RCC 7860 (cell line): ENCODE results near the gene TRIM60.
"Not testable (repeated sequence)": the region's sequence is repeated elsewhere in the genome, so short reads cannot be mapped to it uniquely, and the experiment has no call there.

ENCODE experiments used
- DNase-seq: peaks from one replicate; pipeline ENCODE4 v3.0.0-alpha.2; 2015; ENCODE audit warnings: low spot score
- FAIRE-seq: peaks from 2 replicates; lab custom pipeline; 2012; peaks lifted over from hg19 to GRCh38; lab: Jason Lieb, UNC

The TRIM60 gene

DNA sequence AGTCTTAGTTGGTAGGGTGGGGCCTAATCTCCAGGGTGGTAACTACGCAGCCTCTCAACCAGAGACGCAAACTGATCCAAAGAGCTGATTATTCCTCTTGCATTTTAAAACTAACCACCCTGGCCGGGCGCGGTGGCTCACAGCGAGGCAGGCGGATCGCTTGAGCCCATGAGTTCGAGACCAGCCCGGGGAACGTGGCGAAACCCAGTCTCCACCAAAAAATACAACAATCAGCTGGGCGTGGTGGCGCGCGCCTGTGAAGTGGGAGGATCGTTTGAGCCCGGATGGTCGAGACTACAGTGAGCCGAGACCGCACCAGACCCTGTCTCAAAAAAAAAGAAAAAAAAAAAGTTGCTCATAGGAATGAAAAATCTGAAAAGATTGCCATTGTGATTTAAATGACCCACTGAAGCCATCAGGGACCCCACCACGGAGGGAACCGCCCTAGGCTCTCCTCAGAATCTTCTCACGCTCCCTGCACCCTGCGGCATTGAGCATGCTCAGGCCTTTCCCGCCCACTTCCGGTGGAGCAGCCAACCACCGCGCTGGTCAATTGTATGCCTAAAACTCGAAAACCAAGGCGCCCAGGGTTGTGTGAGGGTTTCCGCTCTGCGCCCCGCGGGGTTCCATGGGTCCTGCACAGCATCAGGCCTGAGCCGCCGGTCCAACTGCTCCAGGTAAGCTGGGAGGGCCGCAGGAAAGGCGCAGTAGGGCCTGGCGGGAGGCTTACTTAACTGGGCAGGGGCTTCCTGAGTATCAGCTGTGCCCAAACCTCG is at the start of gene TRIM60:
Gene TRIM60, plus strand, starts transcription at position 564 of the 776 bp plus-strand sequence. CDS start 8,074 bp downstream, outside the sequence.
- DNase-seq, result no peak
- no peak for FAIRE-seq

DNA sequence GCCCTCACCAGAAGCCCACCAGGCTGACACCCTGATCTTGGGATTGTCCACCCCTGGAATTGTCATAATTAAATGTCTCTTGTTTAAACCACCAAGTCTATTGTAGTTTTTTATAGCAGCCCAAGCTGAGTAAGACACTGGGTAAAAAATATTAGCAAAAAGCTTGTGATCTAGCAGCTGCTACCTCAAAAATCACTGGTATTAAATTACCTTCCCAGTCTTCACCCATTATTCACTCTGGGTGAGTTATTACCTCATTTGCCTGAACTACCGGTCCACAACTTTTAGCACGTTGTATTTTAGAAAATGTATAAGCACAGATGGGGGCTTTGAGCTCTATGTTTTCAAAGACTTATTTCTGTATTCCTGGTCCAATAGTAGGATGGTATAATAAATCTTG is 42.3 kb upstream of the TRIM60 start:
- DNase-seq (no peak), FAIRE-seq (no peak)

DNA sequence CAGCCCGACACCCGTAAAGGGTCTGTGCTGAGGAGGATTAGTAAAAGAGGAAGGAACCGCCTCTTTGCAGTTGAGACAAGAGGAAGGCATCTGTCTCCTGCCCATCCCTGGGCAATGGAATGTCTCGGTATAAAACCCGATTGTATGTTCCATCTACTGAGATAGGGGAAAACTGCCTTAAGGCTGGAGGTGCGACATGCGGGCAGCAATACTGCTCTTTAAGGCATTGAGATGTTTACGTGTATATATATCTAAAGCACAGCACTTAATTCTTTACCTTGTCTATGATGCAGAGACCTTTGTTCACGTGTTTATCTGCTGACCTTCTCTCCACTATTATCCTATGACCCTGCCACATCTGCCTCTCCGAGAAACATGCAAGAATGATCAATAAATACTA is 41.0 kb upstream of the TRIM60 start:
- not testable (repeated sequence) for FAIRE-seq, DNase-seq

DNA sequence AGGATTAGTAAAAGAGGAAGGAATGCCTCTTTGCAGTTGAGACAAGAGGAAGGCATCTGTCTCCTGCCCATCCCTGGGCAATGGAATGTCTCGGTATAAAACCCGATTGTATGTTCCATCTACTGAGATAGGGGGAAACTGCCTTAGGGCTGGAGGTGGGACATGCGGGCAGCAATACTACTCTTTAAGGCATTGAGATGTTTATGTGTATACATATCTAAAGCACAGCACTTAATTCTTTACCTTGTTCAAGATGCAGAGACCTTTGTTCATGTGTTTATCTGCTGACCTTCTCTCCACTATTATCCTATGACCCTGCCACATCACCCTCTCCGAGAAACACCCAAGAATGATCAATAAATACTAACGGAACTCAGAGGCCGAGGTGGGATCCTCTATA is 35.7 kb upstream of the TRIM60 start:
- not testable (repeated sequence) for DNase-seq, FAIRE-seq

DNA sequence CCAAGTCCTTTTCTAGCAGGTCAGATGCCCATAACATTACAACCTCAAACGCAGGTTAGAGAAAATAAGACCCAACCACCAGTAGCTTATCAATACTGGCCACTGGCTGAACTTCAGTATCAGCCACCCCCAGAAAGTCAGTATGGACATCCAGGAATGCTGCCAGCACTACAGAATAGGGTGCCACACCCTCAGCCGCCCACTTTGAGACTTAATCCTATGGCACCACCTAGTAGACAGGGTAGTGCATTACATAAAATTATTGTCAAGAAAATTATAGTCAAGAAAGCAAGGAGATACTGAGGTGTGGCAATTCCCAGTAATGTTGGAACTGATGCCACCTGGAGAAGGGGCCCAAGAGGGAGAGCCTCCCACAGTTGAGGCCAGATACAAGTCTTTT is 34.5 kb upstream of the TRIM60 start:
- DNase-seq (no peak), FAIRE-seq (no peak)

DNA sequence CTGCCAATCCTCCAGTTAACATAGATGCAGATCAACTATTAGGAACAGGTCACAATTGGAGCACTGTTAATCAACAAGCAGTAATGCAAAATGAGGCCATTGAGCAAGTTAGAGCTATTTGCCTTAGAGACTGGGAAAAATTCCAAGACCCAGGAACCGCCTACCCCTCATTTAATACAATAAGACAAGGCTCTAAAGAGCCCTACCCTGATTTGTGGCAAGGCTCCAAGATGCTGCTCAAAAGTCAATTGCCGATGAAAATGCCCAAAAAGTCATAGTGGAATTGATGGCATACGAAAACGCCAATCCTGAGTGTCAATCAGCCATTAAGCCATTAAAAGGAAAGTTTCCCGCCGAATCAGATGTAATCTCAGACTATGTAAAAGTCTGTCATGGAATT is 33.9 kb upstream of the TRIM60 start:
- FAIRE-seq (no peak), DNase-seq (no peak)

DNA sequence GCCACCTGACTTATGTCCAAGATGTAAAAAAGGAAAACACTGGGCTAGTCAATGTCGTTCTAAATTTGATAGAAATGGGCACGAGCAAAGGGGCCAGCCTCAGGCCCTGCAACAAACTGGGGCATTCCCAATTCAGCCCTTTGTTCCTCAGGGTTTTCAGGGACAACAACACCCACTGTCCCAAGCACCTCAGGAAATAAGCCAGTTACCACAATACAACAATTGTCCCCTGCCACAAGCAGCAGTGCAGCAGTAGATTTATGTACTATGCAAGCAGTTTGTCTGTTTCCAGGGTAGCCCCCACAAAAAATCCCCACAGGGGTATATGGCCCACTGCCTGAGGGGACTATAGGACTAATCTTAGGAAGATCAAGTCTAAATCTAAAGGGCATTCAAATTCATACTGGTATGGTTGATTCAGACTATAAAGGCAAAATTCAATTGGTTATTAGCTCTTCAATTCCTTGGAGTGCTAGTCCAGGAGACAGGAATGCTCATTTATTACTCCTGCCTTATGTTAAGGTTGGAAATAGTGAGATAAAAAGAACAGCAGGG is 33.2 kb upstream of the TRIM60 start:
- not testable (repeated sequence) for DNase-seq, FAIRE-seq

DNA sequence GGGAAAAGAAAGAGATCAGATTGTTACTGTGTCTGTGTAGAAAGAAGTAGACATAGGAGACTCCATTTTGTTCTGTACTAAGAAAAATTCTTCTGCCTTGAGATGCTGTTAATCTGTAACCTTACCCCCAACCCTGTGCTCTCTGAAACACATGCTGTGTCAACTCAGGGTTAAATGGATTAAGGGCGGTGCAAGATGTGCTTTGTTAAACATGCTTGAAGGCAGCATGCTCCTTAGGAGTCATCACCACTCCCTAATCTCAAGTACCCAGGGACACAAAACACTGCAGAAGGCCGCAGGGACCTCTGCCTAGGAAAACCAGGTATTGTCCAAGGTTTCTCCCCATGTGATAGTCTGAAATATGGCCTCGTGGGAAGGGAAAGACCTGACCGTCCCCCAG is 29.8 kb upstream of the TRIM60 start:
- FAIRE-seq, DNase-seq: not testable (repeated sequence)

DNA sequence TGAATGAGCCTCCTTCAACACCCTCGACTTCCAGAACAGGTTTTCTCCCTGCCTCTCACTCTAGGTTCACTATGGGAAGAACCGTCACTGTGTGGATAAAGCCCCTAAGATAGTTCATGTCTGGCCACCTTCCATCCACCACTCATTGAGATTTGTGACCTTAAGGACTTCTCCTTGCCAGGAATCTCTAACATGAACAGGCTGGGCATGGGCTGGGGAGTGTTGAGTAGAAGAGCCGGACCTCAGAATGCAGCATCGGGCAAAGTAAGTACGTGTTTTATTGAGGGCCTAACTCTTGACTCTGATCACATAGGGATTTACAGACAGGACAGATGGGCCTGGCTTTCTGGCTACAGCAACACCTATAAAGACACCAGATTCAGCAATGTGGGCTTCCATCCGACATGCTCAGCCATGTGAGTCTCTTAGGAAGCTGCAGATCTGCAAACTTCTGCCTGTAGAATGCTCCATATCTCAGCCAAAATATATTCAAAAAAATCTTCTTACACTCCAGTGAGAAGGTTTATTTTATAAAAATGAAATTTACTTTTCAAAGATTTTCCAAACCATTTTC is 26.4 kb upstream of the TRIM60 start:
- DNase-seq (no peak), FAIRE-seq (no peak)

DNA sequence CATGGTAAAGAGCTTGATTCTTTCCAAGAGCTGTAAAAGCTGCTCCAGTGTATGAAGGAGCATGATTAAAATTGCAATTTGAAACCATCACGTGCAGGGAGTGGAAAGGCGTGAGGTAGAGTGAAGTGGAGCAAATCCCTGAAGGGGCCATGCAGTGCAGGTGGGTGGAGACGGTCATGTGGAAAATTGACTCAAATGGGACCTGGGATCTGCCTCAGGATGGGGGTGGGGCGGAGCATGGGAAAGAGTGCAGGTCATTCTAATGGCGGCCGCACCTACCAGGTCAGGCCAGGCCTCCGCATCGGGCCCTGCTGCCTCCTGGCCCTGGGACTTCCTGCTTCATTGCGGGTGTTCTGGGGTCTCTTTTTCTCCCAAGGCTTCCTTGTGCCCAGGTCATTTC is 25.3 kb upstream of the TRIM60 start:
- FAIRE-seq (no peak), DNase-seq (no peak)

DNA sequence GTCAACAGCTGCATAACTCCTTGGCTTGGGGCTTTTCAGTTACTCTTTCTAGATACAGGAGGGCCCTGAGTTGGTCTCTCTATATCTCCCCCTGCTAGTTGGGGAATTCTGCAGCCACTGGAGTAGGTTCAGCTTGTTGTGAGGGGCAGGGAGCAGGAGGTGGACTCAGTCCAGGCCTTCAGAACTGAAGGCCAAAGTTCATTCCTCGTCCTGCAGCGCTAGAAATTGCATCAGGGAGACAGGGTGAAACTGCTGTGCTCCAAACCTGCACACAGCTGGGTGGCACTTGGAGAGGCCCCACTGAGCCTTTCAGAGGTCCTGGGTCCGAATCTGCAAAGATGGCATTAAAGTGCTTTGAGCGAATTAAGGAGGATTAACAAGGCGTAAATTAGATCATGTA is 24.9 kb upstream of the TRIM60 start:
- no peak for FAIRE-seq

DNA sequence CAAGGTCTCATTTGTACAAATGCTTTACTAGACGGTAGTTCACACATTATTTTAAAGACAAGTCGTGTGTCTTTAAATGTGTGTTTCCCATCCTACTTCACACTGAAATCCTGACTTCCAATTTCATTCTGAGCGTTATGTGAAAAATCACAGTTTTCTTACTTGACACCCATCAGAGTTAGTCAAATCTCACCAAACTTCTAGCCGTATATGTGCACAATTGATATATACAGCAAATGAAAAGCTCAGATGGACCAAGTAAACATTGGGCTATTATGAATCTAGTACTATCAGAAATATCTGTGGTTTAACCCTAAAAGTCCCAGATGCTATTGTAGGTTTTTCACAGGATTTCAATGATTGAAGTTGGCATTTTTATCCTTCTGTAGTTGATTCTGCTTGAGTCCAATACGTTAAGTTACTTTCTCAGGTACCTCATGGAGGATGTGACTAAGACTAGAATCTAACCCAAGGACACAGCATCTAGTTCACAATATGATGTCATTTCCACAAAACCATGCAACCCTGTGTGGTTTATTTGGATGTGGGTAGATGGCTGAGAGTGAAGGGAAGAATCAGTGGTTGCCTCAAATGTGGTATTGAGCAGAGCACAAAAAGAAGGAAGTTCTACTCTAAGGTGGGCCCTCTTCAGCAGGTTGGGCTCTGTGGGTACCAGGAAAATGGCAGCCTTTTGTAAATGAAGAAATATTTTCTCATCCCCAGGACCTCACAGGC is 22.1 kb upstream of the TRIM60 start:
- FAIRE-seq (no peak), DNase-seq (no peak)

More for the DNA sequence above, 24.9 kb upstream of the TRIM60 start:
- DNase-seq, result no peak

DNA sequence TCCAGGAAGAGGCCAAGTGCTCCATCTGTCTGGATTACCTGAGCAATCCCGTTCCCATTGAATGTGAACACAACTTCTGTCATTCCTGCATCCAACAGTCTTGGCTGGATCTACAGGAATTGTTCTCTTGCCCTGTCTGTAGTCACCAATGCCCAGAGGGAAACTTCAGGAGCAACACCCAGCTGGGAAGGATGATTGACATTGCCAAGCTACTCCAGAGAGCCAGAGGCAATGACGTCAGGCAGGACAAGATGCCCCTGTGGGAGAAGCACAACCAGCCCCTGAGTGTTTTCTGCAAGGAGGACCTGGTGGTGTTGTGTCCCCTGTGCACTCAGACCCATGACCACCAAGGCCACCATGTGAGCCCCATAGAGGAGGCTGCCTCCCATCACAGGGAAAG is 21.3 kb upstream of the TRIM60 start:
- DNase-seq (no peak), FAIRE-seq (no peak)

DNA sequence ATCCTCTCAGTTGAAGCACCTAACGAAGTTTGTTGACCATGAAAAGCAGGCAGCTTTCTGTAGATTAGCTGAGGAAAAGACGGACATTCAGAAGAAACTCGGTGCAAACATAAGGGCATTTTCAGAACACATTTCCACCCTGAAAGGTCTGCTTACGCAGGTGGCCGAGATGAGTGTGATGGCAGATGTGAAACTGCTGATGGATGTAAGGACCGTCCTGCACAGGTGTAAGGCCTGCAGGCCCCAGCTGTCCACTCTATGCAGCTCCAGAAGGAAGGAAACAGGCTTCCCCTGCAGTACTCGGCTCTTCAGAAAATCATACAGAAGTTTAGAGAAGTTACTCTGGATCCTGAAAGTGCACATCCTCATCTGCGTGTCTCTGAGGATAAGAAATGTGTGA is 20.8 kb upstream of the TRIM60 start:
- no peak for DNase-seq
- no peak for FAIRE-seq

DNA sequence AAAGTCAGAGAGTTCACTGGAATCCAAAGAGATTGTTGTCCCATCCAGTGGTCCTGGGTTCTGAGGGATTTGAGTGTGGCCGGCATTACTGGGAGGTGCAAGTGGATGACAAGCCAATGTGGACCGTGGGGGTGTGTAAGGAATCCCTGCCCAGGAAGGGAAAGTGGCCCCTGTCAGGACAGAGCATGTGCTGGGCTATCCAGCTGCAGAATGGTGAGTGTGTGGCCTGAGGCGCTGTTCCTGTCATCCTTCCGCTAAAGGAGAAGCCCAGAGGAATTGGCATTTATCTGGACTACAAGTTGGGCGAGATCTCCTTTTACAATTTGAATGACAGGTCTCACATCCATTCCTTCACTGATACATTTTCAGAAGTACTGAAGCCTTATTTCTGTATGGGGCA is 20.4 kb upstream of the TRIM60 start:
- FAIRE-seq (no peak), DNase-seq (no peak)

DNA sequence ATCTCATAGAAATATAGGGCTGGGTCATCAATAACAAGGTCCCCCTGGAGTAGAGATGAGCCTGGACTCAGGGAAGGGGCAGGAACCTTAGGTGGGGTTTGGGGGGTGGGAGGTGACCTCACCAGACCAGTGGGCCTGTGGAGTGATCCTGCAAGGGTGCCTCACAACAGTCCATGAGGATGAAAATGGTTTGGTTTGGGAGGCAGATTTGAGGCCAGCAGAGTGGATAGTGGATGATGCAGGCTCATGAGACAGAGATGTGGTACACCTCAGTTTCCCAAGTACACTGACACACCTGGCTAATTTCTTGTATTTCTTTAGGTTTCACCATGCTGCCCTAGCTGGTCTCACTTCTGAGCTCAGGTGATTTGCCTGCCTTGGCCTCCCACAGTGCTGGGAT is 18.1 kb upstream of the TRIM60 start:
- FAIRE-seq, result no peak
- no peak for DNase-seq

DNA sequence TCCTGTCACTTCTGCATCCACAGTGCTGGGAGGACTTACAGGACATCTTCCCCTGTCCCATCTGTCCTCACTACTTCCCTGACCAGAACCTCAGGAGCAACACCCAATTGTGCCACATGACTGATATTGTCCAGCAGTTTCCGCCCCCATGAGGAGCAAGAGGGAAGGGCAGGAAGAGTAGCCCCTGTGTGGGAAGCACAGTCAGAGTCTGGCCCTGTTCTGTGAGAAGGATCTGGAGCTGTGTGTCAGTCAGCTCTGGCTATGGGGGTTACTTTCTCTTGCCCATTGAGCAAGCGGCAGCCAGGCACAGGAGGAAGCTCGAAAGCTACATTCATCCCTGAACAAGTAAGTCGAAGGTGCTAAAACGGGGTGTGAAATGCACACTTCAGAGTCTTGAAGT is 14.8 kb upstream of the TRIM60 start:
- no peak for DNase-seq
- no peak for FAIRE-seq

DNA sequence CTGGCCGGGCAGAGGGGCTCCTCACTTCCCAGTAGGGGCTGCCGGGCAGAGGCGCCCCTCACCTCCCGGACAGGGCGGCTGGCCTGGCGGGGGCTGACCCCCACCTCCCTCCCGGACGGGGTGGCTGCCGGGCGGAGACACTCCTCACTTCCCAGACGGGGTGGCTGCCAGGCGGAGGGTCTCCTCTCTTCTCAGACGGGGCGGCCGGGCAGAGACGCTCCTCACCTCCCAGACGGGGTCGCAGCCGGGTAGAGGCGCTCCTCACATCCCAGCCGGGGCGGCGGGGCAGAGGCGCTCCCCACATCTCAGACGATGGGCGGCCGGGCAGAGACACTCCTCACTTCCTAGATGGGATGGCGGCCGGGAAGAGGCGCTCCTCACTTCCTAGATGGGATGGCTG is 11.8 kb upstream of the TRIM60 start:
- FAIRE-seq, DNase-seq: not testable (repeated sequence)

DNA sequence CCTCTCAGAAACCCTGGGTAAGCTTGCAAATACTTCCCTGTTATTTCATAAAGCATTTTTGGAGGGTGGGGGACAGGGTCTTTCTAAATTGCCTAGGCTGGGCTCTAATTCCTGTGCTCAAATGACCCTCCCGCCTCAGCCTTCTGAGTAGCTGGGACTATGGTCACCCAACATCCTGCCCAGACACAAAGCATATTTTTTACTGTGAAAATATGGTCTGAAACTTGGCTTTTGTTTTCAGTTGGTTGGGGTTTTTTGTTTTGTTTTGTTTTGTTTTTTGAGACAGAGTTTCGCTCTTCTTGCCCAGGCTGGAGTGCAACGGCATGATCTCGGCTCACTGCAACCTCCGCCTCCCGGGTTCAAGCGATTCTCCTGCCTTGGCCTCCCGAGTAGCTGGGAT is 6.0 kb upstream of the TRIM60 start:
- DNase-seq, FAIRE-seq: not testable (repeated sequence)

DNA sequence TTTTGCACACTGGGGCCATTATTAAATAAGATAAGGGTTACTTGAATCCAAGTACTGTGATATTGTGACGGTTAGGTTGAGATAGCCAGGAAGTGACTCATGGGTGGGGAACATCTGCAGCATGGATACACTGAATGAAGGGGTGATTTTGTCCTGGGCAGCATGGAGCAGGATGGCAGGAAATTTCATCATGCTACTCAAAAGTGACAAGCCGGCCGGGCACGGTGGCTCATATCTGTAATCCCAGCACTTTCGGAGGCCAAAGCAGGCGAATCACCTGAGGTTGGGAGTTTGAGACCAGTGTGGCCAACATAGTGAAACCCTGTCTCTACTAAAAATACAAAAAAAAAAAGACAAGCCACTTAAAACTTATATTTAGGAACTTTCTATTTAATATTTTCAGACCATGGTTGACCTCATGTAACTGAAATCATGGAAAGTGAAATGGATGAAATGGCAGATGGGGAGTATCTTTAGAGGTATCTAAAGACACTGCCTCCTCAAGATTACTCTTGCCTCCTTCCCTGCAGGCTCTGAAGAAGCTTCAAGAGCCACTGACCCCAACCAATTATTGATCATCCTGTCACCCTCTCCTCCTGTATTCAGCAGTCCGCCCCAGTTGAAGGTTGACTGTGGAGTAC is 3.9 kb upstream of the TRIM60 start:
- DNase-seq, result peak; percentile 8
- FAIRE-seq, result no peak

DNA sequence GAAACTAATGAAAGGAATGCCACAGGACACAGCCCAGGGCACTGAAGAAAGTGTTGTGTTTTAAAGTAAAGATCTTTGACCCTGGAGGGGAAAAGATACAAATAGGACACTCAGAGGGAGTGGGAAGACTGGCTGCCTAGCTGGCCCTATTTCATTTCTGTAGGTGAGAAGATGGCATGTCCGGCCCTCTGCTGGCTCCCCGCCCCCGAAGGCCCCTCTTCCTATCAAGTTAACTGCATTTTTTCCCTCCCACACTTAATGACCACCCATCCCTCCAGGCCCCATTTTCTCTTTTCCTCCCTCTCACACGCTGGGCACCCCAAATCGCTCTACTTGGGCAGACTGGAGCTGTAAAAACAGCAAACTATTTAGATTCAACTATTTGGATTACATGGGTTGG is 16.4 kb downstream of the TRIM60 start:
- DNase-seq (no peak), FAIRE-seq (no peak)
